Measurements from ENCODE around the gene ZNF777.

Gene ZNF777

DNA sequence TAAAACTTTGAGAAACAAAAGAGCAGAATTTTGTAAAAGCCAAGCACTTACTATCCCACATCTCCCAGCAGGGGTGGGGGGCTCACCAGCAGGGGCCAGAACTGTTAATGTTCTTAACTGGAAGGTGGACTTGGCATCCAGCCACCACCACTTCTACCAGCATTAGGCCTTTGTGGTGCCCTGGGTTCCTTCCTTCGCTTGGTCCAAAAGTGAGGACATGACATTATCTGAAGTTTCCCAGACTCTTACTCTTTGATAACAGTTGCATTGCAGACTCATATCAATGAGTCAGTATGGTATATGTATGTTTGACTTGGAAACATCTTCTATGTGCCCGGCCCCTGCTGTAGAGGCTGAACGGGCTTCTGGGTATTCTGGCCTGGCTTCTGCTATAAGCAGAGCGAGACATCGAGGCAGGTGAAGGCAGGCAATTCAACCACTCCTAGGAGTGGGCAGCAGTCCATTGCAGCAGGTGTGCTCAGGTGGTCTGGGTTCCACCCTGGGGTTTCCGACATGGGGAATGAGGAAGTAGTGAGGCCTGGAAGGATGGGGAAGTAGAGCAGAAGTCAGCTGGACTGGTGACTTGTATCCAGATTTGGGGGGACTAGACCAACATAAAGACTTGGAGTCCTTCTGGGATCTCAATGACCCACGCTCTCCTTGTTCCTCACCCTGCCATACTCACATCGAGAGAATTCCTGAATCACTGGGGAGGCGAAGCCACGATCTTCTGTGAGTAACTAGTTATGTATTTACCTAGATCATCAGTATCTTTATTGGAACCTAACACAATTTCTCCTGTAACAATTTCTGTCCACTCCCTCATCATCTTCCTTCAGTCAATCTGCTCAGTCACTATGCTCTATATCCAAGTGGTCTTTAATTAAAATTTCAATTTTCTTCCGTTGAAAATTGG, 4.1 kb downstream of the ZNF777 start:
- no peak overlapping the region for H3K9ac ChIP-seq (ENCODE audit: low read length)
- no peak overlapping the region for H3K4me3 ChIP-seq (ENCODE audit: insufficient read depth, low read length, poor library complexity, severe bottlenecking)
- H3K4me2 ChIP-seq (ENCODE audit: low read depth, low read length, poor library complexity, severe bottlenecking), result no peak overlapping the region
- H3K27me3 ChIP-seq (ENCODE audit: low read length), result no peaks in the 10 kb centered on the region
- H4K20me1 ChIP-seq (ENCODE audit: low read depth, low read length), result no peaks in the 10 kb centered on the region
- no peak overlapping the region for H2AFZ ChIP-seq (ENCODE audit: low read depth, low read length, severe bottlenecking)
- H3K79me2 ChIP-seq (ENCODE audit: insufficient read depth, low read length), result peaks cover 4% of the 10 kb centered on the region; the same call in 1 of the 2 replicates
- no peaks in the 10 kb centered on the region for H3F3A ChIP-seq (ENCODE audit: insufficient read depth)
- H3K27ac ChIP-seq (ENCODE audit: low read depth, low read length), result no peak overlapping the region
- H3K9me3 ChIP-seq (ENCODE audit: insufficient read depth, low read length), result no peaks in the 10 kb centered on the region
- no peaks in the 10 kb centered on the region for H3K9me2 ChIP-seq (replicated peaks; ENCODE audit: insufficient read depth, low read length)
- H3K36me3 ChIP-seq (ENCODE audit: low read length), result no peaks in the 10 kb centered on the region
- TF ChIP-seq EZH2phosphoT487 (conservative IDR thresholded peaks at IDR 0.05; ENCODE audit: low read length), result no peak
- TF ChIP-seq, protein P1, sequence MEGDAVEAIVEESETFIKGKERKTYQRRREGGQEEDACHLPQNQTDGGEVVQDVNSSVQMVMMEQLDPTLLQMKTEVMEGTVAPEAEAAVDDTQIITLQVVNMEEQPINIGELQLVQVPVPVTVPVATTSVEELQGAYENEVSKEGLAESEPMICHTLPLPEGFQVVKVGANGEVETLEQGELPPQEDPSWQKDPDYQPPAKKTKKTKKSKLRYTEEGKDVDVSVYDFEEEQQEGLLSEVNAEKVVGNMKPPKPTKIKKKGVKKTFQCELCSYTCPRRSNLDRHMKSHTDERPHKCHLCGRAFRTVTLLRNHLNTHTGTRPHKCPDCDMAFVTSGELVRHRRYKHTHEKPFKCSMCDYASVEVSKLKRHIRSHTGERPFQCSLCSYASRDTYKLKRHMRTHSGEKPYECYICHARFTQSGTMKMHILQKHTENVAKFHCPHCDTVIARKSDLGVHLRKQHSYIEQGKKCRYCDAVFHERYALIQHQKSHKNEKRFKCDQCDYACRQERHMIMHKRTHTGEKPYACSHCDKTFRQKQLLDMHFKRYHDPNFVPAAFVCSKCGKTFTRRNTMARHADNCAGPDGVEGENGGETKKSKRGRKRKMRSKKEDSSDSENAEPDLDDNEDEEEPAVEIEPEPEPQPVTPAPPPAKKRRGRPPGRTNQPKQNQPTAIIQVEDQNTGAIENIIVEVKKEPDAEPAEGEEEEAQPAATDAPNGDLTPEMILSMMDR (IDR thresholded peaks at IDR 0.05; ENCODE audit: insufficient read depth, low read length, poor library complexity, severe bottlenecking), result no peak

- no peak overlapping the region for H3K4me2 ChIP-seq (ENCODE audit: low read depth, low read length, poor library complexity, severe bottlenecking)
- no peaks in the 10 kb centered on the region for H3K9me2 ChIP-seq (replicated peaks; ENCODE audit: insufficient read depth, low read length)
- no peaks in the 10 kb centered on the region for H3K9me3 ChIP-seq (ENCODE audit: insufficient read depth, low read length)
- H2AFZ ChIP-seq (ENCODE audit: low read depth, low read length, severe bottlenecking), result no peak overlapping the region
- no peak overlapping the region for H3K9ac ChIP-seq (ENCODE audit: low read length)
- H3K27me3 ChIP-seq (ENCODE audit: low read length), result no peaks in the 10 kb centered on the region
- no peak overlapping the region for H3K4me3 ChIP-seq (ENCODE audit: insufficient read depth, low read length, poor library complexity, severe bottlenecking)
- no peak overlapping the region for H3K27ac ChIP-seq (ENCODE audit: low read depth, low read length)
- H3F3A ChIP-seq (ENCODE audit: insufficient read depth), result no peaks in the 10 kb centered on the region
- TF ChIP-seq, protein P1 (IDR thresholded peaks at IDR 0.05; ENCODE audit: insufficient read depth, low read length, poor library complexity, severe bottlenecking), result no peak
- TF ChIP-seq EZH2phosphoT487 (conservative IDR thresholded peaks at IDR 0.05; ENCODE audit: low read length), result no peak
- H3K79me2 ChIP-seq (ENCODE audit: insufficient read depth, low read length), result peaks cover 4% of the 10 kb centered on the region; the same call in 1 of the 2 replicates
- H4K20me1 ChIP-seq (ENCODE audit: low read depth, low read length), result no peaks in the 10 kb centered on the region
- 0 out of 2 replicates have a peak, but pooled peaks cover 3% of the 10 kb centered on the region for H3K36me3 ChIP-seq (ENCODE audit: low read length)
These were observed 5.5 kb downstream of the ZNF777 start for GRCh38 chr7:149455175-149455950.

- H2AFZ ChIP-seq (ENCODE audit: low read depth, low read length, severe bottlenecking), result no peak overlapping the region
- no peak for TF ChIP-seq EZH2phosphoT487 (conservative IDR thresholded peaks at IDR 0.05; ENCODE audit: low read length)
- TF ChIP-seq, protein P1 (IDR thresholded peaks at IDR 0.05; ENCODE audit: insufficient read depth, low read length, poor library complexity, severe bottlenecking), result no peak
- H3K27me3 ChIP-seq (ENCODE audit: low read length), result no peaks in the 10 kb centered on the region
- 0 out of 2 replicates have a peak, but pooled peaks cover 3% of the 10 kb centered on the region for H3K36me3 ChIP-seq (ENCODE audit: low read length)
- H3K79me2 ChIP-seq (ENCODE audit: insufficient read depth, low read length), result peaks cover 4% of the 10 kb centered on the region; the same call in 1 of the 2 replicates
- H3K9me2 ChIP-seq (replicated peaks; ENCODE audit: insufficient read depth, low read length), result no peaks in the 10 kb centered on the region
- H4K20me1 ChIP-seq (ENCODE audit: low read depth, low read length), result no peaks in the 10 kb centered on the region
- H3K4me3 ChIP-seq (ENCODE audit: insufficient read depth, low read length, poor library complexity, severe bottlenecking), result no peak overlapping the region
- H3K4me2 ChIP-seq (ENCODE audit: low read depth, low read length, poor library complexity, severe bottlenecking), result no peak overlapping the region
- no peaks in the 10 kb centered on the region for H3F3A ChIP-seq (ENCODE audit: insufficient read depth)
- no peak overlapping the region for H3K27ac ChIP-seq (ENCODE audit: low read depth, low read length)
- no peak overlapping the region for H3K9ac ChIP-seq (ENCODE audit: low read length)
- no peaks in the 10 kb centered on the region for H3K9me3 ChIP-seq (ENCODE audit: insufficient read depth, low read length)
These were observed 6.1 kb downstream of the ZNF777 start for GRCh38 chr7:149454750-149455149.

Data from SU-DHL-6 (cell line).